Measurements from ENCODE around the gene GIMAP4.
"Not testable (repeated sequence)": the region's sequence is repeated elsewhere in the genome, so short reads cannot be mapped to it uniquely, and the experiment has no call there.

Gene GIMAP4

GRCh38 chr7:150567871-150568301 is 696 bp downstream of the GIMAP4 start:
- Mint-ChIP-seq H3K9me3 (peaks cover 6% of the 10 kb centered on the region), H3K27me3 (no peaks in the 10 kb centered on the region), H3K27ac (peak overlapping the region; percentile 97), H3K36me3 (ENCODE audit: low read depth) (peaks cover 40% of the 10 kb centered on the region), H3K4me3 (peak overlapping the region; percentile 93), H3K4me1 (ENCODE audit: low read depth) (peaks cover 77% of the 10 kb centered on the region)

DNA sequence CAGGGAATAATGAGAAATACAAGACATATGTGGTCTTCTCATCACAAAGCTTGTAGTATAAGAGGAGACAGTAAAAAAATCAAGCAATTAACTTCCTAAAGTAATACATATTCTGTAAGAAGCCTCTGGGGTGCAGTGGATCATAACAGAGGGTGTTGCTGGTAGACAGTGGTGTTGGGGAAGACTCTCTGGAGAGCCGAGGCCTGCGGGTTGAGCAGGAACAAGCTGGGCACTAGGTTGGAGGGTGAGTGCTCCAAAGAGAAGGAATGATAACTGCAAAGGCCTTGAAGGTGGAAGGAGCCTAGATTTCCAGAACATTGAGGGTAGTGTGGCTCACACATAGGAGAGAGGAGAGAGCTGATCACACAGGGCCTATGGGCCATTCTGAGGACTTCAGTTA is 1.5 kb downstream of the GIMAP4 start:
- Mint-ChIP-seq H3K9me3 (peaks cover 11% of the 10 kb centered on the region), H3K36me3 (ENCODE audit: low read depth) (peaks cover 49% of the 10 kb centered on the region), H3K27me3 (no peaks in the 10 kb centered on the region), H3K4me1 (ENCODE audit: low read depth) (peaks cover 68% of the 10 kb centered on the region), H3K27ac (peak overlapping the region; percentile 97), H3K4me3 (peak overlapping the region; percentile 93)

GRCh38 chr7:150569245-150569955 is 2.2 kb downstream of the GIMAP4 start:
- peaks cover 15% of the 10 kb centered on the region for H3K9me3 Mint-ChIP-seq
- no peaks in the 10 kb centered on the region for H3K27me3 Mint-ChIP-seq
- peak overlapping the region; percentile 93 for H3K4me3 Mint-ChIP-seq
- peak overlapping the region; percentile 97 for H3K27ac Mint-ChIP-seq
- H3K36me3 Mint-ChIP-seq (ENCODE audit: low read depth), result peaks cover 53% of the 10 kb centered on the region
- peaks cover 65% of the 10 kb centered on the region for H3K4me1 Mint-ChIP-seq (ENCODE audit: low read depth)

DNA sequence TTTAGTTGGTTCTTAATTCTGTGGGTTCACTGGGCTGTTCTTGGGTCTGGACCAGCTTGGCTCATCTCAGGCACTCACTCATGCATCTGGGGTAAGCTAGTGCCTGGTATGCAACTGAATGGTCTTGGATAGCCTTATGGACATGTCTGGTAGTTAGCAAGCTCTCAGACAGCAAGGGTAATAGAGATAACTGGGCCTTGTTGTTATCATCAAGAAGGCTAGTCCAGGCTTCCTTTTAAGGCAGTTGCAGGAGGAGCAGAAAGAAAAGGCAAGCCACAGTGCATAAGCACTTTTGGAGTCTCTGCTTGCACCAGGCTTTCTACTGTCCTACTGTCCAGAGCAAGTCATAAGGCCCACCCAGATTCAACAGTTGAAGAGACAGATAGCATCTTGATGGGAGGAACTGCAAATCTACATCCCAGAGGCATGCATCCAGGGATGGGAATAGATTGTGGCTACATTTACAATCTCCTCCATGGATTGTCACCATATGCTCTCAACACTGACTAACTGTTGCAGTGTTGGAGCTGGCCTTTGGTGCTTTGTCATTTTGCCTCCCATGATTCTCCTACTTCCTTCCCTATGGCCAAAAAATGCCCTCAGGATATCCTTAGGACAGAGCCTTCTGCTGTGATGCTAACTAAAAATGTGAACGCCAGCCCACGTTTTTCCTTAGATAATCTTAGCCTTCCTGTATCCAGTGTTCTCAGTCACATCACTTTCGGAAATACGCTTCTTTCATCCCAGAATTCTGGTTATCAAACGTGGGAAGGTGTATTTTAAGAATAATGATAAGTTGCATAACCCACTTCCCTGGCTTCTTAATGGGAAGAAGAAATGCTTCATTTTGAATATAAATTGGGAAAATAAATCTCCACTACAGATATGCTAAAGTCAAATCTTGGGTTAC is 3.6 kb downstream of the GIMAP4 start:
- Mint-ChIP-seq H3K27me3 (no peaks in the 10 kb centered on the region), H3K9me3 (peaks cover 15% of the 10 kb centered on the region), H3K4me1 (ENCODE audit: low read depth) (peaks cover 52% of the 10 kb centered on the region), H3K27ac (peak overlapping the region; percentile 97), H3K4me3 (peak overlapping the region; percentile 35), H3K36me3 (ENCODE audit: low read depth) (peaks cover 60% of the 10 kb centered on the region)

DNA sequence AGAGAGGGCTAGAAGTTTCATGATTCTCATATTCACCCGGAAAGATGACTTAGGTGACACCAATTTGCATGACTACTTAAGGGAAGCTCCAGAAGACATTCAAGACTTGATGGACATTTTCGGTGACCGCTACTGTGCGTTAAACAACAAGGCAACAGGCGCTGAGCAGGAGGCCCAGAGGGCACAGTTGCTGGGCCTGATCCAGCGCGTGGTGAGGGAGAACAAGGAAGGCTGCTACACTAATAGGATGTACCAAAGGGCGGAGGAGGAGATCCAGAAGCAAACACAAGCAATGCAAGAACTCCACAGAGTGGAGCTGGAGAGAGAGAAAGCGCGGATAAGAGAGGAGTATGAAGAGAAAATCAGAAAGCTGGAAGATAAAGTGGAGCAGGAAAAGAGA is 5.3 kb downstream of the GIMAP4 start:
- Mint-ChIP-seq H3K4me3 (no peak overlapping the region), H3K9me3 (peaks cover 21% of the 10 kb centered on the region), H3K4me1 (ENCODE audit: low read depth) (peaks cover 42% of the 10 kb centered on the region), H3K27me3 (no peaks in the 10 kb centered on the region), H3K36me3 (ENCODE audit: low read depth) (peaks cover 69% of the 10 kb centered on the region), H3K27ac (no peak overlapping the region)

- Mint-ChIP-seq H3K9me3 (peaks cover 40% of the 10 kb centered on the region), H3K36me3 (ENCODE audit: low read depth) (peaks cover 30% of the 10 kb centered on the region), H3K4me1 (ENCODE audit: low read depth) (peaks cover 13% of the 10 kb centered on the region)
- H3K27me3 Mint-ChIP-seq, H3K27ac Mint-ChIP-seq, H3K4me3 Mint-ChIP-seq: not testable (repeated sequence)
Observed at GRCh38 chr7:150579979-150580637, 12.9 kb downstream of the GIMAP4 start.

DNA sequence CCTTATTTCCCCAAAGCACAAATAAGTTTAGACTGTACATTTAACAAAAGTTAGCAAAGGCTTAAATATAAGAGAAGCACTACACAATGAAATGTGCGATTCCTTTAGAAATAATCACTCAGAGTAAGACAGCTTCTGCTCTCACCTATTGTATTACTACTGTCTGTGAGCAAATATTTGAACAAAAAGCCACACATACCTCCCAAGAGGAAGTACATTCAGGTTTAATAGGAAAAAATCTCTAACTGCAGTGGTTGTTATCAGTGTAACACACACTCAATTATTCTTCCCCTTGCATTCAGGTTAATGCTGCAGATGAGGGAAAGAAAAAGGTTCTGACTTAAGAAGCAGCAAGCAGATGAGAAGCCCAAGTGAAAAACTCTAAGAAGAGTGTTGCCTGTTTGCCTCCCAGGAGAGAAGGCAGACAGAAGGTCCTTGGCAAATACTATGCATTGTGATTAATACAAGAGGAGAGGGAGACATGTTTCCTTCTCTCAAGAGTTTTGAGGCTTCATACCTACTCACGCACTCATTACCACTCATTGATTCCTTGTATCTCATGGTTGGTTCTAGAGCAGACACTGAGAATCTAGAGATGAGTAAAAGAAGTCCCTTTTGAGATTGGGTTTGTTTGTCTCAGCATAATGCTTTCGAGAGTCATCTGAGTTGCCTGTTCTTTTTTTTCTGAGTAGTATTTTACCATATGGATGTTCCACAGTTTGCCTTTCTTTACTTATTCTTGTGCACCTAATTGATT is 13.6 kb downstream of the GIMAP4 start:
- no peaks in the 10 kb centered on the region for H3K27me3 Mint-ChIP-seq
- no peak overlapping the region for H3K4me3 Mint-ChIP-seq
- H3K27ac Mint-ChIP-seq, result peak overlapping the region; percentile 21
- peaks cover 25% of the 10 kb centered on the region for H3K36me3 Mint-ChIP-seq (ENCODE audit: low read depth)
- peaks cover 20% of the 10 kb centered on the region for H3K4me1 Mint-ChIP-seq (ENCODE audit: low read depth)
- H3K9me3 Mint-ChIP-seq, result peaks cover 40% of the 10 kb centered on the region

DNA sequence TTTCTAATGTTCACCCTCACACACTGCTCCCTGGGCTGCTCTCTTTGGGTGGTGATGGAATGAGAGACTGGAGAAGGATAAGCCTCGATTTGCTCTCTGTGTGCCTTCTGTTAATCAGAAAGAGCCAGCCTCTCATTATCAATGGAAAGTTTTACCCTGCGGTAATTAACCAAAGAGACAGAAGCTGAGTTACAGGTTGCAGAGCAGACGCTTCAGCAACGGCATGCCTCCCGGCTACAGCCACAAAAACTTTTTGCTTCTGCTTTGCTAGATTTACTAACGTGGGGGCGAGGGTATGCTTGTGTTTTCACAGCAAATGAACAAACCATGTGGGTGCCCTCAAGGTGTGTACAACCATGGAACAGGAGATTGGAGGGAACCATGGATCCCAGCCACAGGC is 18.0 kb downstream of the GIMAP4 start:
- H3K4me3 Mint-ChIP-seq, result no peak overlapping the region
- H3K27ac Mint-ChIP-seq, result peak overlapping the region; percentile 94
- H3K4me1 Mint-ChIP-seq (ENCODE audit: low read depth), result peaks cover 38% of the 10 kb centered on the region
- H3K27me3 Mint-ChIP-seq, result no peaks in the 10 kb centered on the region
- H3K36me3 Mint-ChIP-seq (ENCODE audit: low read depth), result peaks cover 15% of the 10 kb centered on the region
- peaks cover 38% of the 10 kb centered on the region for H3K9me3 Mint-ChIP-seq

DNA sequence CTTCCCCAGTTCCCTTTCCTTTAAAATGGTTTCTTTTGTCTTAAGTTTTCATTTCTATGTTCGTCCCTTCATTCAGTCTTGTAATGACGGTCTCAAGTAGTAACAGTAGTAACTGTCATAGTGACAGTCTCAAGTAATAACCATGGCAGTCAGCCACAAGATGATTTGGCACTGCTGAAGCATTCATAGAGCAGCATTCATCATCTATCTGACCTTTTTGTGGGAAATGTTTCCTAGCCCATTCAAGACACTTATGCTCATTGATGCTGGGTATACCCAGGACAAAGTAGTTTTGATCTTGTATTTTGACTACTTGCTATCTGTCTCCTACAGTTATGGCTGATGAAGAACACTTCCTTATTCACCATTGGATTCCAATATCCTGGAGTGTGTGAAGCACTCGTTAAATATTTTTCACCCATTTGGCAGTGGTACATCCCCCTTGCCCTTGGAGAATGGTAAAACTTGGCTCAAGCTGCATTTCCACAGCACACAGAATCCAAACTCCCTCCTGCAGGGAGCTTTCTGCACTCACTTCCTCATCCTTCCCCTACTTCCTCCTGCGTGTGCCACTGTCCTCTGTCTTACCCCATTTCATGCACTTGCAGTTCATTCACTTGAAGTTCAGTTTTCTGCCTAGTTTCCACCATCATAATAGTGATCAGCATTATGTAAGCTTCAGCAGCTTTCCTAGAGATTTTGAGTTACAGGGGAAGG is 19.0 kb downstream of the GIMAP4 start:
- H3K9me3 Mint-ChIP-seq, result peaks cover 30% of the 10 kb centered on the region
- peaks cover 9% of the 10 kb centered on the region for H3K36me3 Mint-ChIP-seq (ENCODE audit: low read depth)
- H3K27me3 Mint-ChIP-seq, result no peaks in the 10 kb centered on the region
- H3K4me1 Mint-ChIP-seq (ENCODE audit: low read depth), result peaks cover 43% of the 10 kb centered on the region
- H3K27ac Mint-ChIP-seq, result peak overlapping the region; percentile 94
- peak overlapping the region; percentile 43 for H3K4me3 Mint-ChIP-seq

DNA sequence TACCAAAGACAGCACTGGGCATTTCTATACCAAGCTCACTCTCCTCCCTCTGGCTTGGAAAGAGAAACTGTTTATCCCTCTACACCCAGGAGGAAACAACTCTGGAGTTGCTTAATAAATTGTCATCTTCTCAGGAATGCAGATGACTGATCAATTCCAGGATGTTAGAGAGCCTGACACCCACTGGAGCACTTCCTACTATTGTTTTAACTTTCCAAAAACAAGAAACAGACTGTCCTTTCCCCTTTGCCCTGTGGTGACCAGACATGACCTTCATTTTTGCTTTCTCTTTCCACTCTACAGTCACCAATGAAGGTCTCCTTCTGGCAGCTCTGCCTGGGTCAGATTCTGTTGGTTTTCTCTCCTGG is 19.6 kb downstream of the GIMAP4 start:
- Mint-ChIP-seq H3K4me1 (ENCODE audit: low read depth) (peaks cover 44% of the 10 kb centered on the region), H3K9me3 (peaks cover 34% of the 10 kb centered on the region), H3K4me3 (peak overlapping the region; percentile 43), H3K27ac (peak overlapping the region; percentile 94), H3K27me3 (no peaks in the 10 kb centered on the region), H3K36me3 (ENCODE audit: low read depth) (peaks cover 12% of the 10 kb centered on the region)

- Mint-ChIP-seq H3K4me3 (no peak overlapping the region), H3K9me3 (peaks cover 37% of the 10 kb centered on the region), H3K27ac (no peak overlapping the region), H3K27me3 (no peaks in the 10 kb centered on the region), H3K36me3 (ENCODE audit: low read depth) (peaks cover 11% of the 10 kb centered on the region), H3K4me1 (ENCODE audit: low read depth) (peaks cover 44% of the 10 kb centered on the region)
Observed at GRCh38 chr7:150587551-150587950, 20.4 kb downstream of the GIMAP4 start.

GRCh38 chr7:150594805-150595204 is 27.6 kb downstream of the GIMAP4 start:
- Mint-ChIP-seq H3K4me3 (no peak overlapping the region), H3K36me3 (ENCODE audit: low read depth) (peaks cover 18% of the 10 kb centered on the region), H3K27ac (no peak overlapping the region), H3K4me1 (ENCODE audit: low read depth) (peaks cover 51% of the 10 kb centered on the region), H3K9me3 (peaks cover 48% of the 10 kb centered on the region), H3K27me3 (no peaks in the 10 kb centered on the region)

DNA sequence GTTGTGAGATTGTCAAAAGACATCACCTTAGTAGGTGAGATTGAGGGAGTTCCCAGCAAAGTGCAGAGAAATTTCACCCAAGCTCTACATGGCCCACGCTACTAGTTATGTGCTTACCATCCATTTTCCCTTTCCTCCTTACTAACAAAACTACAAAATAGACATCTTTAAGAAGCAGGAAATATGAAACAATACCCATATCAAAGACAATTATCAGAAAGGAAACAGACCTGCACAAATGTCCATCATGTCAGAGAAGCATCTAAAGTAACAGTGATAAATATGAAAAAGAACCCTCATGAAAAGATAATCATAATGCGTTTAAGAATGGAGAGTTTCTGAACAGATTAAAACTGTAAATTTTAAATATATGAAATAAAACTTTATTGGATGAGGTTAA is 28.2 kb downstream of the GIMAP4 start:
- peaks cover 54% of the 10 kb centered on the region for H3K9me3 Mint-ChIP-seq
- H3K27ac Mint-ChIP-seq, result no peak overlapping the region
- no peak overlapping the region for H3K4me3 Mint-ChIP-seq
- H3K27me3 Mint-ChIP-seq, result no peaks in the 10 kb centered on the region
- H3K4me1 Mint-ChIP-seq (ENCODE audit: low read depth), result peaks cover 49% of the 10 kb centered on the region
- H3K36me3 Mint-ChIP-seq (ENCODE audit: low read depth), result peaks cover 22% of the 10 kb centered on the region

- not testable (repeated sequence) for H3K4me3 Mint-ChIP-seq; H3K27me3 Mint-ChIP-seq; H3K36me3 Mint-ChIP-seq (ENCODE audit: low read depth)
- Mint-ChIP-seq H3K4me1 (ENCODE audit: low read depth) (peaks cover 55% of the 10 kb centered on the region), H3K9me3 (peaks cover 26% of the 10 kb centered on the region), H3K27ac (peak overlapping the region; percentile 26)
Observed at GRCh38 chr7:150603600-150603999, 36.4 kb downstream of the GIMAP4 start.

Data from stimulated activated naive CD8-positive, alpha-beta T cell treated with anti-CD3 and anti-CD28 coated beads, Interleukin-15, Interleukin-2, amounts not matched to agents 100 ng/mL and 50 ng/mL, for 24 hours (primary cell).